ENCODE measurements around the gene ZNF281. TPM values are rescaled to one million over a fixed set of nuclear protein-coding genes. Genes with fewer than 3 reads are reported as not detected.

Gene ZNF281
- total RNA-seq, 1 experiment from 2014 or later = 47.7 TPM

DNA sequence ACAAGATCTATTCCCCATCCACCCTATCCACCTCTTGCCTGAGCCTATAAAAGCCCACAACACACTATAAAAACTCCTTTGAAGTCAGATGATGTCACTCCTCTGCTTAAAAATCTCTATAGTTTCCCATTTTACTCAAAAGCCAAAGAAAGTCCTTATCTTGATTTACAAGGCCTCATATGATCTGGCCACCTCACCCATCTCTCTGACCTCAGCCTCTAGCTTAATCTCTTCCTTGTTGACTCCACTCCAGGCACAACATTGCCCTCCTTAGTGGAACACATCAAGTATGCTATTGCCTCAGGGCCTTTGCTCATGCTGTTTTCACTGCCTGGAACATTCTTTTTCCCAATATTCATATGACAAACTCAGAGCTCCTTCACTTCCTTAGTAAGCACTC, 33.3 kb downstream of the ZNF281 start:
- Mint-ChIP-seq H3K4me1 (peaks cover 77% of the 10 kb centered on the region), H3K4me3 (no peak overlapping the region), H3K27me3 (ENCODE audit: low read depth) (no peaks in the 10 kb centered on the region; the same call in 1 of the 2 replicates), H3K36me3 (no peaks in the 10 kb centered on the region; the same call in none of the 2 replicates), H3K9me3 (peaks cover 6% of the 10 kb centered on the region; the same call in 1 of the 2 replicates), H3K27ac (no peak overlapping the region)
- CTCF ChIA-PET = no interaction called here
- POLR2A ChIA-PET = no interaction called here
- TF ChIP-seq, protein P1, sequence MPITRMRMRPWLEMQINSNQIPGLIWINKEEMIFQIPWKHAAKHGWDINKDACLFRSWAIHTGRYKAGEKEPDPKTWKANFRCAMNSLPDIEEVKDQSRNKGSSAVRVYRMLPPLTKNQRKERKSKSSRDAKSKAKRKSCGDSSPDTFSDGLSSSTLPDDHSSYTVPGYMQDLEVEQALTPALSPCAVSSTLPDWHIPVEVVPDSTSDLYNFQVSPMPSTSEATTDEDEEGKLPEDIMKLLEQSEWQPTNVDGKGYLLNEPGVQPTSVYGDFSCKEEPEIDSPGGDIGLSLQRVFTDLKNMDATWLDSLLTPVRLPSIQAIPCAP (CRISPR knock-in tag; IDR thresholded peaks at IDR 0.05) = no peak
- TF ChIP-seq ZNF317 (CRISPR knock-in tag; IDR thresholded peaks at IDR 0.05; ENCODE audit: borderline replicate concordance, low read depth) (no peak), TP53 (CRISPR knock-in tag; IDR thresholded peaks at IDR 0.05) (no peak), FOXK1 (CRISPR knock-in tag; IDR thresholded peaks at IDR 0.05) (no peak), TEAD4 (CRISPR knock-in tag; IDR thresholded peaks at IDR 0.05) (no peak), NR1H2 (CRISPR knock-in tag; IDR thresholded peaks at IDR 0.05) (no peak), TEAD1 (CRISPR knock-in tag; IDR thresholded peaks at IDR 0.05) (no peak), ESRRA (CRISPR knock-in tag; IDR thresholded peaks at IDR 0.05; ENCODE audit: borderline replicate concordance) (no peak), ZNF423 (CRISPR knock-in tag; IDR thresholded peaks at IDR 0.05) (no peak)
- TF ChIP-seq, protein P2, sequence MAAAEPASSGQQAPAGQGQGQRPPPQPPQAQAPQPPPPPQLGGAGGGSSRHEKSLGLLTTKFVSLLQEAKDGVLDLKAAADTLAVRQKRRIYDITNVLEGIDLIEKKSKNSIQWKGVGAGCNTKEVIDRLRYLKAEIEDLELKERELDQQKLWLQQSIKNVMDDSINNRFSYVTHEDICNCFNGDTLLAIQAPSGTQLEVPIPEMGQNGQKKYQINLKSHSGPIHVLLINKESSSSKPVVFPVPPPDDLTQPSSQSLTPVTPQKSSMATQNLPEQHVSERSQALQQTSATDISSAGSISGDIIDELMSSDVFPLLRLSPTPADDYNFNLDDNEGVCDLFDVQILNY (CRISPR knock-in tag; IDR thresholded peaks at IDR 0.05) = no peak
- no peak for ATAC-seq
- DNase-seq (ENCODE audit: low spot score) = no peak

DNA sequence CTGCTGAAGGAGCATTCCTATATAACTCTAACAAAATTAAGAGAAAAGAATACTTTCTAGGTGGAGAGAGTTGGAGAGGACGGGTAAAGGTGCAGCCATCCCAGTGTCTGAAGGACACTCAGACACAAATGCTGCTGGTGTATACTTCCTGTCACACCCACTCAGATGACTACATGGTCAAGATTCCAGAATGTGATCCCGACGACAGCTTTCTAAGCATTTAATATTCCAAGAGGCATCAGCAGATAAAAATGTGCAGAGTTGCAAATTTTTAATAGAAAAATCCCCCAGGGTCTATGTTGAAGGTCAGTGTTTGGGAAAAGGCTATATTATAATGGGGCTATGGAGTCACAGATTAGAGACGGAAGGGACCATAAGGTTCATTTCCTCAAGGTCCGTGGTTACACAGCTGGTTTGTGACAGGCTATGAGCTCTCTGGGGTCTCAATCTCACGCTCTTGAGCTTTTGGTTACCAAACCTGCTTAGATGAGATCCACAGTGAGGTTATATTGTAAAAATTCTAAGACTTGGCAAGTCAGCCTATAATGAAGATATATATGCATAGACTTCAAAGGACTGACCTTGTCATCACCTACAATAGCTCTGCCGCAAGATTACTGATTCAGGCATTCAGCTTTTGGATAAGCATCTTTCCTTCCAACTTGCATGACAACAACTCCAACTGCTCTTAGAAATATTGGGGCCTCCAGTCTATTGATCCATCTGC, 35.1 kb downstream of the ZNF281 start:
- ChIA-PET CTCF (interaction anchor here (0.6 to 3.8 kb wide), 4 partner anchors 9 to 50 kb away, joined by 4 to 16 read pairs (median 5); no protein-coding TSS in a partner anchor), POLR2A (interaction anchor here (0.7 to 2.3 kb wide), 2 partner anchors 10 to 241 kb away, joined by 3 to 11 read pairs; no protein-coding TSS in a partner anchor)
- no peak for DNase-seq (ENCODE audit: low spot score)
- peak overlapping the region; percentile 95 for H3K27ac Mint-ChIP-seq
- peak; percentile 25 for ATAC-seq
- H3K36me3 Mint-ChIP-seq = peaks cover 3% of the 10 kb centered on the region
- peaks cover 75% of the 10 kb centered on the region for H3K4me1 Mint-ChIP-seq
- TF ChIP-seq, protein P3, sequence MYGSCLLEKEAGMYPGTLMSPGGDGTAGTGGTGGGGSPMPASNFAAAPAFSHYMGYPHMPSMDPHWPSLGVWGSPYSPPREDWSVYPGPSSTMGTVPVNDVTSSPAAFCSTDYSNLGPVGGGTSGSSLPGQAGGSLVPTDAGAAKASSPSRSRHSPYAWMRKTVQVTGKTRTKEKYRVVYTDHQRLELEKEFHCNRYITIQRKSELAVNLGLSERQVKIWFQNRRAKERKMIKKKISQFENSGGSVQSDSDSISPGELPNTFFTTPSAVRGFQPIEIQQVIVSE (CRISPR knock-in tag; IDR thresholded peaks at IDR 0.05; ENCODE audit: borderline replicate concordance) = no peak
- TF ChIP-seq, protein P4, sequence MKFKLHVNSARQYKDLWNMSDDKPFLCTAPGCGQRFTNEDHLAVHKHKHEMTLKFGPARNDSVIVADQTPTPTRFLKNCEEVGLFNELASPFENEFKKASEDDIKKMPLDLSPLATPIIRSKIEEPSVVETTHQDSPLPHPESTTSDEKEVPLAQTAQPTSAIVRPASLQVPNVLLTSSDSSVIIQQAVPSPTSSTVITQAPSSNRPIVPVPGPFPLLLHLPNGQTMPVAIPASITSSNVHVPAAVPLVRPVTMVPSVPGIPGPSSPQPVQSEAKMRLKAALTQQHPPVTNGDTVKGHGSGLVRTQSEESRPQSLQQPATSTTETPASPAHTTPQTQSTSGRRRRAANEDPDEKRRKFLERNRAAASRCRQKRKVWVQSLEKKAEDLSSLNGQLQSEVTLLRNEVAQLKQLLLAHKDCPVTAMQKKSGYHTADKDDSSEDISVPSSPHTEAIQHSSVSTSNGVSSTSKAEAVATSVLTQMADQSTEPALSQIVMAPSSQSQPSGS (CRISPR knock-in tag; IDR thresholded peaks at IDR 0.05; ENCODE audit: borderline replicate concordance, low read depth) = no peak
- TF ChIP-seq FOXP1 (CRISPR knock-in tag; IDR thresholded peaks at IDR 0.05; ENCODE audit: borderline replicate concordance) (no peak), CBFB (CRISPR knock-in tag; IDR thresholded peaks at IDR 0.05; ENCODE audit: low read depth) (no peak), SMAD4 (CRISPR knock-in tag; IDR thresholded peaks at IDR 0.05) (no peak), ZNF219 (CRISPR knock-in tag; IDR thresholded peaks at IDR 0.05; ENCODE audit: borderline replicate concordance) (no peak), GTF2I (CRISPR knock-in tag; conservative IDR thresholded peaks at IDR 0.05) (no peak), EMX1 (CRISPR knock-in tag; IDR thresholded peaks at IDR 0.05) (no peak), PRRX2 (CRISPR knock-in tag; IDR thresholded peaks at IDR 0.05) (no peak), ESRRA (CRISPR knock-in tag; IDR thresholded peaks at IDR 0.05; ENCODE audit: borderline replicate concordance) (no peak), ZNF396 (CRISPR knock-in tag; IDR thresholded peaks at IDR 0.05; ENCODE audit: borderline replicate concordance) (no peak), SMAD3 (CRISPR knock-in tag; IDR thresholded peaks at IDR 0.05; ENCODE audit: borderline replicate concordance) (no peak), TEAD1 (CRISPR knock-in tag; IDR thresholded peaks at IDR 0.05) (no peak)
- TF ChIP-seq, protein P5, sequence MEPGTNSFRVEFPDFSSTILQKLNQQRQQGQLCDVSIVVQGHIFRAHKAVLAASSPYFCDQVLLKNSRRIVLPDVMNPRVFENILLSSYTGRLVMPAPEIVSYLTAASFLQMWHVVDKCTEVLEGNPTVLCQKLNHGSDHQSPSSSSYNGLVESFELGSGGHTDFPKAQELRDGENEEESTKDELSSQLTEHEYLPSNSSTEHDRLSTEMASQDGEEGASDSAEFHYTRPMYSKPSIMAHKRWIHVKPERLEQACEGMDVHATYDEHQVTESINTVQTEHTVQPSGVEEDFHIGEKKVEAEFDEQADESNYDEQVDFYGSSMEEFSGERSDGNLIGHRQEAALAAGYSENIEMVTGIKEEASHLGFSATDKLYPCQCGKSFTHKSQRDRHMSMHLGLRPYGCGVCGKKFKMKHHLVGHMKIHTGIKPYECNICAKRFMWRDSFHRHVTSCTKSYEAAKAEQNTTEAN (CRISPR knock-in tag; IDR thresholded peaks at IDR 0.05) = no peak
- TF ChIP-seq, protein P6, sequence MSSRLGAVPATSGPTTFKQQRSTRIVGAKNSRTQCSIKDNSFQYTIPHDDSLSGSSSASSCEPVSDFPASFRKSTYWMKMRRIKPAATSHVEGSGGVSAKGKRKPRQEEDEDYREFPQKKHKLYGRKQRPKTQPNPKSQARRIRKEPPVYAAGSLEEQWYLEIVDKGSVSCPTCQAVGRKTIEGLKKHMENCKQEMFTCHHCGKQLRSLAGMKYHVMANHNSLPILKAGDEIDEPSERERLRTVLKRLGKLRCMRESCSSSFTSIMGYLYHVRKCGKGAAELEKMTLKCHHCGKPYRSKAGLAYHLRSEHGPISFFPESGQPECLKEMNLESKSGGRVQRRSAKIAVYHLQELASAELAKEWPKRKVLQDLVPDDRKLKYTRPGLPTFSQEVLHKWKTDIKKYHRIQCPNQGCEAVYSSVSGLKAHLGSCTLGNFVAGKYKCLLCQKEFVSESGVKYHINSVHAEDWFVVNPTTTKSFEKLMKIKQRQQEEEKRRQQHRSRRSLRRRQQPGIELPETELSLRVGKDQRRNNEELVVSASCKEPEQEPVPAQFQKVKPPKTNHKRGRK (CRISPR knock-in tag; IDR thresholded peaks at IDR 0.05; ENCODE audit: borderline replicate concordance) = no peak
- TF ChIP-seq, protein P7, sequence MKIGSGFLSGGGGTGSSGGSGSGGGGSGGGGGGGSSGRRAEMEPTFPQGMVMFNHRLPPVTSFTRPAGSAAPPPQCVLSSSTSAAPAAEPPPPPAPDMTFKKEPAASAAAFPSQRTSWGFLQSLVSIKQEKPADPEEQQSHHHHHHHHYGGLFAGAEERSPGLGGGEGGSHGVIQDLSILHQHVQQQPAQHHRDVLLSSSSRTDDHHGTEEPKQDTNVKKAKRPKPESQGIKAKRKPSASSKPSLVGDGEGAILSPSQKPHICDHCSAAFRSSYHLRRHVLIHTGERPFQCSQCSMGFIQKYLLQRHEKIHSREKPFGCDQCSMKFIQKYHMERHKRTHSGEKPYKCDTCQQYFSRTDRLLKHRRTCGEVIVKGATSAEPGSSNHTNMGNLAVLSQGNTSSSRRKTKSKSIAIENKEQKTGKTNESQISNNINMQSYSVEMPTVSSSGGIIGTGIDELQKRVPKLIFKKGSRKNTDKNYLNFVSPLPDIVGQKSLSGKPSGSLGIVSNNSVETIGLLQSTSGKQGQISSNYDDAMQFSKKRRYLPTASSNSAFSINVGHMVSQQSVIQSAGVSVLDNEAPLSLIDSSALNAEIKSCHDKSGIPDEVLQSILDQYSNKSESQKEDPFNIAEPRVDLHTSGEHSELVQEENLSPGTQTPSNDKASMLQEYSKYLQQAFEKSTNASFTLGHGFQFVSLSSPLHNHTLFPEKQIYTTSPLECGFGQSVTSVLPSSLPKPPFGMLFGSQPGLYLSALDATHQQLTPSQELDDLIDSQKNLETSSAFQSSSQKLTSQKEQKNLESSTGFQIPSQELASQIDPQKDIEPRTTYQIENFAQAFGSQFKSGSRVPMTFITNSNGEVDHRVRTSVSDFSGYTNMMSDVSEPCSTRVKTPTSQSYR (CRISPR knock-in tag; IDR thresholded peaks at IDR 0.05) = no peak
- no peaks in the 10 kb centered on the region; the same call in 1 of the 2 replicates for H3K27me3 Mint-ChIP-seq (ENCODE audit: low read depth)
- H3K4me3 Mint-ChIP-seq = peak overlapping the region; percentile 71
- peaks cover 6% of the 10 kb centered on the region; the same call in 1 of the 2 replicates for H3K9me3 Mint-ChIP-seq
